K562 (cell line): ENCODE measurements around the gene SELENOF. TPM values are rescaled to one million over a fixed set of nuclear protein-coding genes. Genes with fewer than 3 reads are reported as not detected.

ENCODE experiments used
- ATAC-seq: fragments of 200-7000 bp; cut with Tn5 transposase; 3 replicates; pipeline ENCODE4 v1.9.1; 2020; ENCODE audit warnings: moderate library complexity
- BruUV-seq: library from RNA; stranded (reverse); fragments of 400-500 nt; replicated peaks from 2 replicates; lab custom pipeline; 2021; lab: Mats Ljungman, UMichigan
- CTCF ChIA-PET: fragments of 300-600 bp; formaldehyde crosslinking; extraction: SDS; loops from one replicate; lab custom pipeline; 2021; ENCODE audit warnings: low intra/inter-chr PET ratio; lab: Yijun Ruan, JAX
- POLR2A ChIA-PET: fragments of 300-600, 350-650 bp; sonication (Branson Sonifier 250); formaldehyde crosslinking; extraction: SDS; loops from one replicate; lab custom pipeline; 2021; ENCODE audit warnings: antibody characterized with exemption, inconsistent platforms; lab: Yijun Ruan, JAX
- DNase-seq, 4 experiments: peaks; one replicate each; pipeline versions ENCODE4 v3.0.0 to v3.0.0-alpha.2; 2011 to 2018; ENCODE audit warnings: low spot score in 3 of 4, mixed read lengths in 3 of 4; ENCODE audit errors: extremely low read depth in 1 of 4
- FAIRE-seq: peaks from 2 replicates; lab custom pipeline; 2011; peaks lifted over from hg19 to GRCh38; lab: Jason Lieb, UNC
- H2AFZ ChIP-seq: 2 replicates; pipeline ENCODE4 v1.6.0; 2011; ENCODE audit warnings: low read depth, low read length, control low read depth, inconsistent platforms
- H3K27ac ChIP-seq: fragments of 200-600 bp; 3 replicates; pipeline ENCODE4 v1.8.0; 2011; ENCODE audit warnings: low read depth, mild to moderate bottlenecking, control low read depth, inconsistent platforms, low read length, moderate library complexity, mixed read lengths; ENCODE audit errors: extremely low read depth
- H3K27me3 ChIP-seq, 2 experiments: fragments of 300-600 bp in 1 of 2; 2 replicates in 1 of 2; 3 replicates in 1 of 2; pipeline versions ENCODE4 v1.6.0 to v1.8.0; 2011; ENCODE audit warnings: inconsistent platforms in 2 of 2, low read length in 2 of 2, mild to moderate bottlenecking in 1 of 2, mixed read lengths in 1 of 2, moderate library complexity in 1 of 2; ENCODE audit not compliant: control insufficient read depth in 2 of 2, insufficient read depth in 2 of 2
- H3K36me3 ChIP-seq: fragments of 300-600 bp; 3 replicates; pipeline ENCODE4 v1.8.0; 2011; ENCODE audit warnings: mild to moderate bottlenecking, low read length, inconsistent platforms; ENCODE audit not compliant: control insufficient read depth, insufficient read depth
- H3K4me1 ChIP-seq, 2 experiments: fragments of 200-600 bp in 1 of 2; replicated peaks in 1 of 2; 2 replicates in 1 of 2; 3 replicates in 1 of 2; pipeline versions ENCODE4 v1.5.1 to v1.8.0; 2011; ENCODE audit warnings: inconsistent platforms in 2 of 2, low read length in 2 of 2, mild to moderate bottlenecking in 1 of 2, mixed read lengths in 1 of 2, moderate library complexity in 1 of 2; ENCODE audit not compliant: control insufficient read depth in 2 of 2, insufficient read depth in 2 of 2
- H3K4me2 ChIP-seq: 2 replicates; pipeline ENCODE4 v1.6.1; 2011; ENCODE audit warnings: low read length, control low read depth, inconsistent platforms, mixed read lengths; ENCODE audit not compliant: insufficient read depth
- H3K4me3 ChIP-seq: fragments of 200-600 bp; sonication (generic), shearing (Covaris generic); 2 replicates; pipeline ENCODE4 v1.5.1; 2016; ENCODE audit warnings: control low read depth, inconsistent platforms
- H3K79me2 ChIP-seq: fragments of 200-600 bp; 3 replicates; pipeline ENCODE4 v1.8.0; 2011; ENCODE audit warnings: low read length, inconsistent platforms; ENCODE audit not compliant: control insufficient read depth, insufficient read depth
- H3K9ac ChIP-seq, 2 experiments: 2 replicates each; pipeline versions ENCODE4 v1.6.0 to v1.6.1; 2011; ENCODE audit warnings: low read depth in 2 of 2, low read length in 2 of 2, control low read depth in 1 of 2, inconsistent platforms in 1 of 2, mild to moderate bottlenecking in 1 of 2, mixed read lengths in 1 of 2; ENCODE audit not compliant: insufficient read depth in 1 of 2
- H3K9me1 ChIP-seq: one replicate; pipeline ENCODE4 v1.6.0; 2011; ENCODE audit warnings: inconsistent platforms, mild to moderate bottlenecking, low read length, moderate library complexity; ENCODE audit not compliant: control insufficient read depth, insufficient read depth
- H3K9me3 ChIP-seq: replicated peaks from 2 replicates; pipeline ENCODE4 v1.5.1; 2011; ENCODE audit warnings: low read depth, low read length, inconsistent platforms; ENCODE audit not compliant: control insufficient read depth, insufficient read depth
- H4K20me1 ChIP-seq: replicated peaks from 2 replicates; pipeline ENCODE4 v1.6.1; 2011; ENCODE audit warnings: low read length, inconsistent platforms, mixed read lengths; ENCODE audit not compliant: control insufficient read depth, insufficient read depth
- ERF ChIP-seq: fragments of 450-650 bp; formaldehyde crosslinking; IDR thresholded peaks from 2 replicates; pipeline ENCODE4 v1.4.0; 2020; ENCODE audit warnings: mild to moderate bottlenecking, mixed read lengths
- ESRRB ChIP-seq: fragments of 250-450 bp; sonication (Bioruptor Pico); IDR thresholded peaks from 2 replicates; pipeline ENCODE4 v1.5.0; 2020; ENCODE audit warnings: mild to moderate bottlenecking, moderate library complexity, borderline replicate concordance
- ETV6 ChIP-seq, 3 experiments: fragments of 150-350 bp in 1 of 3; sonication (generic) in 1 of 3; formaldehyde crosslinking in 1 of 3; IDR thresholded peaks; 2 replicates each; pipeline versions ENCODE4 v1.6.1 to v1.8.0; 2014 to 2022; ENCODE audit warnings: borderline replicate concordance in 2 of 3, low read depth in 2 of 3, antibody characterized with exemption in 1 of 3, low read length in 1 of 3, mild to moderate bottlenecking in 1 of 3, missing genetic modification reagents in 1 of 3
- HEY1 ChIP-seq: fragments of 250-450 bp; sonication (Bioruptor Pico); IDR thresholded peaks from 2 replicates; pipeline ENCODE4 v1.5.0; 2020; ENCODE audit warnings: mild to moderate bottlenecking, moderate library complexity, borderline replicate concordance
- HMG20A ChIP-seq: fragments of 450-650 bp; formaldehyde crosslinking; conservative IDR thresholded peaks from 2 replicates; pipeline ENCODE4 v1.4.0; 2020; ENCODE audit warnings: mild to moderate bottlenecking, mixed read lengths
- PKNOX1 ChIP-seq: fragments of 450-650 bp; IDR thresholded peaks from 2 replicates; pipeline ENCODE4 v1.6.1; 2016
- SUPT5H ChIP-seq: fragments of 450-650 bp; IDR thresholded peaks from 2 replicates; pipeline ENCODE4 v1.6.1; 2016
- ZNF668 ChIP-seq: fragments of 250-450 bp; sonication (Bioruptor Pico); IDR thresholded peaks from 2 replicates; pipeline ENCODE4 v1.8.0; 2022; ENCODE audit warnings: mild to moderate bottlenecking, inconsistent platforms
- WGBS: fragments of 100-300 bp; shearing (Covaris generic); methylation state at CpG from one replicate; pipeline ENCODE4 v1.1.6; 2016; ENCODE audit warnings: low coverage, mixed read lengths; ENCODE audit not compliant: insufficient coverage; ENCODE audit errors: missing lambda C conversion rate; 5-methylcytosine and 5-hydroxymethylcytosine counted together
- in situ Hi-C: fragments of 300-500 bp; cut with MboI; formaldehyde crosslinking; loops from 4 replicates; pipeline ENCODE4 v1.15.0; 2018; ENCODE audit warnings: inconsistent platforms, mixed read lengths
- intact Hi-C: fragments of 100-400 bp; cut with micrococcal nuclease; formaldehyde crosslinking; loops from 2 replicates; pipeline ENCODE4 v1.14.2; 2022
- polyA plus RNA-seq, 8 experiments: library from polyadenylated mRNA; depleted of rRNA in 4 of 8; stranded (reverse) in 5 of 8; unstranded in 3 of 8; fragments of >200 nt; fragmentation: Nextera tagmentation in 2 of 8; fragmentation: Illumina TruSeq in 1 of 8; extraction: Ambion mirVana in 2 of 8; extraction: Trizol in 1 of 8; gene quantifications; 2 replicates each; pipeline versions ENCODE4 v1.2.1 to v1.2.3, GENCODE V29; 2011 to 2014; ENCODE audit warnings: inconsistent platforms in 1 of 8, missing spikeins in 1 of 8
- total RNA-seq, 7 experiments: library from RNA; depleted of rRNA in 6 of 7; stranded (reverse); fragments of >200 nt in 6 of 7; fragmentation: Illumina TruSeq in 2 of 7; extraction: Trizol in 2 of 7; gene quantifications; 2 replicates each; pipeline versions ENCODE4 v1.2.1 to v1.2.3, GENCODE V29; 2011 to 2021; ENCODE audit warnings: low replicate concordance in 1 of 7
- TF ChIP-seq, protein P1 (sequence below): fragments of 450-650 bp; formaldehyde crosslinking; IDR thresholded peaks from 2 replicates; pipeline ENCODE4 v1.4.0; 2022; ENCODE audit warnings: missing genetic modification characterization

SELENOF gene
- total and polyA plus RNA-seq, 9 of the 15 experiments (the other 6 are each of a cell fraction or from before 2014, with no cell fraction given) = 115 to 394 (median 215) TPM

DNA sequence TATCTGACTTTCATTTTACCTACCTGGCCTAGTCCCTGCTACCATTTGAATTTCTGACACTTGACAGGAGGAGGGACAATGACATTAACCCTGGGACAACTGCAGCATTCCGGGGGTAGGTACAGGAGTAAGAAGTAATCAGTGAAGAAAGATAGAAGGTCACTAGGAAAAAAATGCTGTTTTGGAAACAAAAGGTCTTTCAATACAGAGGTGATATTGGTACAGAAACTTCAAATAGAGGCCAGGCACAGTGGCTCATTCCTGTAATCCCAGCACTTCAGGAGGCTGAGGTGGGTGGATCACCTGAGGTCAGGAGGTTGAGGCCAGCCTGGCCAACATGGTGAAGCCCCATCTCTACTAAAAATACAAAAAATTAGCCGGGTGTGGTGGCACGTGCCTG is 68.4 kb downstream of the SELENOF start:
- no peak for DNase-seq
- in situ Hi-C loops = no loop called here
- intact Hi-C loops = no loop called here
- no peaks in the 10 kb centered on the region for H3K27me3 ChIP-seq
- WGBS = 10% methylated on average over 3 of the region's 3 CpGs
- H3K79me2 ChIP-seq = no peaks in the 10 kb centered on the region
- ChIA-PET CTCF (no interaction called here), POLR2A (interaction anchor here (0.6 kb wide), 1 partner anchor 12 kb away, joined by 3 read pairs; no protein-coding TSS in a partner anchor)
- H3K9ac ChIP-seq = no peak overlapping the region
- no peak overlapping the region for H3K27ac ChIP-seq
- H3K4me1 ChIP-seq = no peaks in the 10 kb centered on the region
- no peak overlapping the region for H2AFZ ChIP-seq
- TF ChIP-seq SUPT5H (no peak), ZNF668 (CRISPR knock-in tag) (no peak), HMG20A (CRISPR knock-in tag) (no peak), ESRRB (CRISPR knock-in tag) (no peak), HEY1 (no peak), ETV6 (IDR thresholded peaks at IDR 0.05; ENCODE audit: borderline replicate concordance in 1 of 2, low read depth in 2 of 2, low read length in 1 of 2) (no peak), ETV6 (CRISPR knock-in tag; IDR thresholded peaks at IDR 0.05; ENCODE audit: borderline replicate concordance) (no peak), PKNOX1 (no peak), ERF (CRISPR knock-in tag) (no peak)
- TF ChIP-seq, protein P1, sequence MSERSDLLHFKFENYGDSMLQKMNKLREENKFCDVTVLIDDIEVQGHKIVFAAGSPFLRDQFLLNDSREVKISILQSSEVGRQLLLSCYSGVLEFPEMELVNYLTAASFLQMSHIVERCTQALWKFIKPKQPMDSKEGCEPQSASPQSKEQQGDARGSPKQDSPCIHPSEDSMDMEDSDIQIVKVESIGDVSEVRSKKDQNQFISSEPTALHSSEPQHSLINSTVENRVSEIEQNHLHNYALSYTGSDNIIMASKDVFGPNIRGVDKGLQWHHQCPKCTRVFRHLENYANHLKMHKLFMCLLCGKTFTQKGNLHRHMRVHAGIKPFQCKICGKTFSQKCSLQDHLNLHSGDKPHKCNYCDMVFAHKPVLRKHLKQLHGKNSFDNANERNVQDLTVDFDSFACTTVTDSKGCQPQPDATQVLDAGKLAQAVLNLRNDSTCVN = no peak
- TF ChIP-seq, all 486 proteins: peak for 0
- Histone ChIP-seq H3K9me3 (no peaks in the 10 kb centered on the region), H3K4me3 (no peak overlapping the region), H3K4me2 (no peak overlapping the region), H3K36me3 (no peaks in the 10 kb centered on the region), H3K9me1 (no peaks in the 10 kb centered on the region), H4K20me1 (no peaks in the 10 kb centered on the region)
- no peak for FAIRE-seq
- ATAC-seq = no peak
- BruUV-seq = no TSS peak
